T-helper 1 cell (primary cell): Measurements from ENCODE around the gene WDR90.
A peak's percentile ranks its signal among the peaks of the same experiment; 100 is the strongest.
"Not testable (repeated sequence)": the region's sequence is repeated elsewhere in the genome, so short reads cannot be mapped to it uniquely, and the experiment has no call there.

Source experiments
- DNase-seq, 5 donors: peaks; one replicate each; pipeline ENCODE4 v3.0.0-alpha.2; 2012 to 2020

Gene WDR90

DNA sequence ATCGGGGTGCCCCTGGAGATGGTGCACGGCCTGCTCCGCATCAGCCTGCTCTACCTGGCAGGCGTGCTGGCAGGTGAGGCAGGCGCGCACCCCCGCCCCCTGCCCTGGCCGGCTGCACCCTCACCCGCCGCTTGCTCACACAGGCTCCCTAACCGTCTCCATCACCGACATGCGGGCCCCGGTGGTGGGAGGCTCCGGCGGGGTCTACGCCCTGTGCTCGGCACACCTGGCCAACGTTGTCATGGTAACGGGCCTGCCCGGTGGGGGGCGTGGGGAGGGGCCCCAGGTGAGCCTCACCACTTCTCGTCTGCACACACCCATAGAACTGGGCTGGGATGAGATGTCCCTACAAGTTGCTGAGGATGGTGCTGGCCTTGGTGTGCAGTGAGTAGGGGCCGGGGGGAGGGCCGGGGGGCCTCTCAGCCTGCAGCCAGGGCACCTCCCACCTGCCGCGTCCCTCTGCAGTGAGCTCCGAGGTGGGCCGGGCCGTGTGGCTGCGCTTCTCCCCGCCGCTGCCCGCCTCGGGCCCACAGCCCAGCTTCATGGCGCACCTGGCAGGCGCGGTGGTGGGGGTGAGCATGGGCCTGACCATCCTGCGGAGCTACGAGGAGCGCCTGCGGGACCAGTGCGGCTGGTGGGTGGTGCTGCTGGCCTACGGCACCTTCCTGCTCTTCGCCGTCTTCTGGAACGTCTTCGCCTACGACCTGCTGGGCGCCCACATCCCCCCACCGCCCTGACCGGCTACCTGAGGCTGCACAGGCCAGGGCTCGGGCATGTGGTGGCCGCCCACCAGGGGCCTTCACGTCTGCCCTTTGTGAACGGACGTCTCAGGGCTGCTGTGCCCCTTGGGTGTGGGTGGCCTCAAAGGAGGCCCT is 28.4 kb downstream of the WDR90 start:
- no peak for DNase-seq

DNA sequence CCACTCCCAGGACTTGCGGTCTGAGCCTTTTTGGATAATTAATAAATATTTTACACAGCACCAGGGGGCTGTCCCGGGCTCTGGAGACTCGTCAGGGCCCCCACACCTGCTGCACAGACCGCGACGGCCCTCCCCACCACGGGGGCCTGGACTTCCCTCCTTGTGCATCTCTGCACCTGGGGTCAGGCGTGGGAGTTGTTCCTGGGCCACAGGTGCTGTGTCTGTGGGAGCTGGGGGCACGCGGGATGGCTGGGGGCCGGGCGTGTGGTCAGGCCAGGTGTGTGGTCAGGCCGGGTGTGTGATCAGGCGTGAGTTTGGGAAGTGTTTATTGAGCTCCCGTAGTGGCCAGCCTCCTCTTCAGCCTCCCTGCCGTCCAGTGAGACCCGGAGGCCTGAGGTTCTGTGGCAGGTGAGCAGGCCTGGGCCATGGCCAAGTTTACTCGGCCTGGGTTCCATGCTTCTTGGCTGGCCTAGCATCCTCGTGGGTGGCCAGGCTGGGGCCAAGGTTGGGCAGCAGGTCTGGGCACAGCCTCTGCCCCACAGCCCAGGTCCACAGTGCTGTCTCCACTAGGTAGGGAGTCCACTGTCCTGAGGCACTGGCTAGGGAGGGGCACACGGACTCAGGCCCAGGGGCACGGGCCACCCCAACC is 29.2 kb downstream of the WDR90 start:
- DNase-seq = no peak

DNA sequence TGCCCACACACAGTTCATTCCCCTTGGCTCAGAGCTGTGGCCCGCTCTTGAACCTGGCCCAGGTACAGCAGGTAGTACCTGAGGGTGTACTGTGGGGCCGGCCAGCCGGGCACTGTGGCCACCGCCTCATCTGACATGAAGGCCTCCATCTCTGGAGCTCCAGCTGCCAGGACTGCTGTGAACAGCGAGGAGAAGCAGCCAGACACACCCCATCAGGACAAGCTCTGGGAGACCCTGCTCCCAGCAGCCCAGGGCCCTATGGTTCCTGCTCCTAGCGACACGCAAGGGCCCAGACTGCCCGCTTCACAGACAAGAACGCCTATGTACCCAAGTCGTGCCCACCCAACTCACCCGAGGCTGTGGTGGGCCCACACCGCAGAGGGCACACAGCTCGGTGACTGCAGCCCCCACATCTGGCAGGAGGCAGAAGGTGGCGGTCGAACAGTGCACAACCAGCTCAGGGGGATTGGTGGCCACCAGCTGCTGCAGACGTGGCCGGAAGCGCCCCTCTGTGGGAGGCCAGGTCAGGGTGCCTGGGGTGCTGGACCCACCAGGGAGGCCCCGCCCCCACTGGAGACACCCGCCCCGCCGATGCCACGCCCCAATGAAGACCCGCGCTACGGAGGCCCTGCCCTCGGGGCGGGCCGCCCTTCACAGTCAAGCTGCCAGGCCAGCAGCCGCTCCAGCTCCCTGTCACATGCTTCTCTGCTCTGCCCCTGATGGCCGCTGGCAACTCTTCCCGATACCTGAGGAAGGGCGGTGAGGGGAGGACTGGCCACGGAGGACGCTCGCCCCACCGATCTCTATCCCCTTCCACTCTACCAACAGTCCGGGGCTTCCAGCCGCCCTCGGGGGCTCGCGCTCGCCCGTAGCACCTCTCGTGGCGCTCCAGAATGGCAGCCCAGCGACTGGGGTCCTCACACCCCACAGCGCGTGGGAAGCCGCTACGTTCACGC is 30.0 kb downstream of the WDR90 start:
- DNase-seq = peak in 3 of 5 donors; percentile 49 to 53 (median 51)

DNA sequence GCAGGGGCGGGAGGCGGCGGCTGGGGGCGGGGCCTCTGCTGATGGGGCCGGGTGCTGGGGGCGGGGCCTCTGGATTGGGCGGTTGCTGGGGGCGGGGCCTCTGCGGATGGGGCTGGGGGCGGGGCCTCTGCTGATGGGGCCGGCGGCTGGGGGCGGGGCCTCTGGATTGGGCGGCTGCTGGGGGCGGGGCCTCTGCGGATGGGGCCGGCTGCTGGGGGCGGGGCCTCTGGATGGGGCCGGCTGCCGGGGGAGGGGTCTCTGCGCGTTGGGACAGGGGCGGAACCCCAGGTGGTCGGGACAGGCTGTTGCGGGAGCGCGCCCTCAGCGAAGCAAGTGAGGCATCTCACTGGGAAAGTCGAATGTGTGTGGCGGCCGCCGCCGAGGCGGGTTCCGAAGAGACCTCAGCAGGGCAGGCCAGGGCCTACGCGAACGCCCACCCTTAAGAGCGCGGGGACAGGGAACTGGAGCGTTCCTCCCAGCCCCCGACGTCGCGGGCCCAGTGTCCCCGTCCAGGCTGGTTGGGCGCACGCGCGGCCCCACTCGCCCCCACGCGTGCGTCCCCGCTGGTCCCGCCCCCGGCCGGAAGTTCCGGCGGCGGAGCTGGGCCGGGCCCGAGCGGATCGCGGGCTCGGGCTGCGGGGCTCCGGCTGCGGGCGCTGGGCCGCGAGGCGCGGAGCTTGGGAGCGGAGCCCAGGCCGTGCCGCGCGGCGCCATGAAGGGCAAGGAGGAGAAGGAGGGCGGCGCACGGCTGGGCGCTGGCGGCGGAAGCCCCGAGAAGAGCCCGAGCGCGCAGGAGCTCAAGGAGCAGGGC is 30.9 kb downstream of the WDR90 start, which contains the start of gene STUB1:
TSS of gene STUB1 (plus strand) at position 597 of the 811 bp plus-strand sequence. CDS start at position 713, 116 bp downstream.
- peak; percentile 80 to 90 (median 85) for DNase-seq

DNA sequence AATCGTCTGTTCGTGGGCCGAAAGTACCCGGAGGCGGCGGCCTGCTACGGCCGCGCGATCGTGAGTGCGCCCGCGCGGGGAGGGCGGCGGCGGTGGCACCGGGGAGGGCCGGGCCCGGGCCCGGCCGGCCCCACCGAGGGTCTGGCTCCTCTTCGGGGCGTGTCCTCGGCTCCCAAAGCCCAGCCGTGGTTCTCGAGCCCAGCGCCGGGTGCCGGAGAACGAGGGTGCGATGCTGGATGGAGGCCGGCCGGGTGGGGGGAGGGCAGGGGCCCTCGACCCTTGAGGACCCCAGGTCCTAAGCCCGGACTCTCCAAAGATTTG is 31.4 kb downstream of the WDR90 start:
- DNase-seq = no peak

DNA sequence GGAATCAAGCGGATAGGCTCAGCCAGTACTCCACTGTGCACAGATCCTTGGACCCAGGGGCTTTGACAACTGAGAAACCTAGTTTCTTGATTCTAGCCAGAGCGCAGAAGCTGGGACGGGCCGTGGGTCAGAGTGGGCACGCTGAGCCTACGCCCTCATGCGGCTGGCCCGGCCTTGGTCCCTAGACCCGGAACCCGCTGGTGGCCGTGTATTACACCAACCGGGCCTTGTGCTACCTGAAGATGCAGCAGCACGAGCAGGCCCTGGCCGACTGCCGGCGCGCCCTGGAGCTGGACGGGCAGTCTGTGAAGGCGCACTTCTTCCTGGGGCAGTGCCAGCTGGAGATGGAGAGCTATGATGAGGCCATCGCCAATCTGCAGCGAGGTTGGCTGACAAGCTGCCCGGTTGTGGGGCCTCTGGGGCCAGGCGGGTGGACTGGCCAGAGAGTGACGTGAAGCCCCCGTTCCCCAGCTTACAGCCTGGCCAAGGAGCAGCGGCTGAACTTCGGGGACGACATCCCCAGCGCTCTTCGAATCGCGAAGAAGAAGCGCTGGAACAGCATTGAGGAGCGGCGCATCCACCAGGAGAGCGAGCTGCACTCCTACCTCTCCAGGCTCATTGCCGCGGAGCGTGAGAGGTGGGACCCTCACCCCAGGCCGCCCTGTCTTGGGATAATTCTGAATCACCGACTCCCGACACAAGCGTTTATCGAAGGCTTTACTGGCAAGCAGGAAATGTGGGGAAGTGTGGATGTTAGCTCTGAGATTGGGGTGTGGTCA is 32.0 kb downstream of the WDR90 start:
- DNase-seq = no peak

DNA sequence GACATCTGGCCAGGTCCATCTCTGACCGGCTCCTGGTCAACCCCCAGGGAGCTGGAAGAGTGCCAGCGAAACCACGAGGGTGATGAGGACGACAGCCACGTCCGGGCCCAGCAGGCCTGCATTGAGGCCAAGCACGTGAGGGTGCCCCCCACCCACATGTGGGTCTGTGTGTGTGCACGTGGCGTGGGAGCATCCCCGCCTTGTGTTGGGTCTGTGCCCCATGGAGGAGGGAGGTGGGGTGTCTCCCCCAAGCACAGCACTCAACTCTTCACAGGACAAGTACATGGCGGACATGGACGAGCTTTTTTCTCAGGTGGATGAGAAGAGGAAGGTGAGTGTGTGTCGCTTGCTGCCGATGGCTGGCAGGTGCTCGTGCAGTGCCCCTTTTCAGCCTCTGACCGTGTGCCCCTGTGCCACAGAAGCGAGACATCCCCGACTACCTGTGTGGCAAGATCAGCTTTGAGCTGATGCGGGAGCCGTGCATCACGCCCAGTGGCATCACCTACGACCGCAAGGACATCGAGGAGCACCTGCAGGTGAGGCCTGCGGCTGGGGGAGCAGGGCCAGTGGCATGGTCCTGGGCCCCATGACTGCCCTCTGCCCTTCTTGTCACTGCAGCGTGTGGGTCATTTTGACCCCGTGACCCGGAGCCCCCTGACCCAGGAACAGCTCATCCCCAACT is 32.7 kb downstream of the WDR90 start:
- DNase-seq = no peak

DNA sequence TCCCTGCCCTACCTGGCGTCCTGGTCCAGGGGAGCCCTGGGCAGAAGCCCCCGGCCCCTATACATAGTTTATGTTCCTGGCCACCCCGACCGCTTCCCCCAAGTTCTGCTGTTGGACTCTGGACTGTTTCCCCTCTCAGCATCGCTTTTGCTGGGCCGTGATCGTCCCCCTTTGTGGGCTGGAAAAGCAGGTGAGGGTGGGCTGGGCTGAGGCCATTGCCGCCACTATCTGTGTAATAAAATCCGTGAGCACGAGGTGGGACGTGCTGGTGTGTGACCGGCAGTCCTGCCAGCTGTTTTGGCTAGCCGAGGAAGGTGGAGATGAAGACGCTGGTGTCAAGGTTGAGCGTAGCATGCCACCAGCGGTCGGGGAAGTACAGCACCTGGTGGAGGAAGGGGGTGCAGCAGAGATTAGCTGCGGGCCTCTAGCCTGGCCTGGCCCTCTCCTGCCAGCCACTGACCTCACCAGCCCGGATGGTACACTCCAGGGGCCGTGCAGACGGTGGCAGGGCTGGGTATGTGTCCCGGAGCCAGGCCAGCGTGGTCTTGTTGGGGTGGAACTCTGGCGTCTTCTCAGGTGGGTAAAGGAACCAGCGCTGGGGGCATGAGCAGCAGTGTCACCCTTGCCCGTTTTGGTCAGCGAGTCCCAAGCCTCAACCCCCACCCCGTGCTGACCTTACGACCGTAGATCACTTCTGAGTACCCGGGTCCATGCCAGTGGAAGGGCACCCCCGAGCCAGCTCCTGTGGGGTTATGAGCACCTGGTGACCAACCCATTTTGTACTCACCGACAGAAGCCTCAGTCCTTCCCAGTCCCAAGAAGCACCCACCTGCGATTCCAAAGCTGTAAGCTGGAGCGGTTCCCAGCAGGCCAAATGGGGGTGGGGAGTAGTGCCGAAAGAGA is 33.6 kb downstream of the WDR90 start:
- no peak for DNase-seq

DNA sequence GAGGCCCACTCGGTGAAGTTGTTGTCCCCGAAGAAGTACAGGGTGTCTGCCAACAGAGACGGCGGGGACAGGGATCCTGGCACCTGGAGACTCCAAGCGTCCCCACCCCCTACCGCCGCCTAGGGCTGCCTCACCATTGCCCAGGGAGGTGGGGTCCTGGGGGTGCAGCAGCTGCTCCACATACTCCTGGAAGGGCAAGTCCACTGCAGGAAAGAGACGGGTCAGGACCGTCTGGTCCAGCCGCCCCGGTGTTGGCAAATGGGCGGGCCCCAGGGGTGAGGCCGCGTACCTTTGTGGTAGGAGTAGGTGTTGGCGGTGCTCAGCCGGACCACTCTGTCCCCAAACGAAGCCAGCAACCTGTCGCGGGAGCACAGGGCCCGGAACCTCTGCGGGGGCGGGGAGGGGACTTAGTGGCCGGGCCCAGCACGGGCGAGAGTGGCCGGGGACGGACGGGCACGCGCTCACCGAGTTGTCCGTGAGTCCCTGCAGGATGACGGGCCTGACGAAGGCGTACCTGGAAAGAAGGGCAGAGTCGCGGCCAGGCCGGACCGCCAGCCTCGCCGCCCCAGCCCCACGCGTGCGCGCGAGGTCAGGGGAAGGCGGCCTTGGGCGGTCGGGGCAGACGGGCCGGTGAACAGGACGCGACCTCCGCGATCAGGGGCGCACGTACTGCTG is 34.4 kb downstream of the WDR90 start:
- no peak for DNase-seq

DNA sequence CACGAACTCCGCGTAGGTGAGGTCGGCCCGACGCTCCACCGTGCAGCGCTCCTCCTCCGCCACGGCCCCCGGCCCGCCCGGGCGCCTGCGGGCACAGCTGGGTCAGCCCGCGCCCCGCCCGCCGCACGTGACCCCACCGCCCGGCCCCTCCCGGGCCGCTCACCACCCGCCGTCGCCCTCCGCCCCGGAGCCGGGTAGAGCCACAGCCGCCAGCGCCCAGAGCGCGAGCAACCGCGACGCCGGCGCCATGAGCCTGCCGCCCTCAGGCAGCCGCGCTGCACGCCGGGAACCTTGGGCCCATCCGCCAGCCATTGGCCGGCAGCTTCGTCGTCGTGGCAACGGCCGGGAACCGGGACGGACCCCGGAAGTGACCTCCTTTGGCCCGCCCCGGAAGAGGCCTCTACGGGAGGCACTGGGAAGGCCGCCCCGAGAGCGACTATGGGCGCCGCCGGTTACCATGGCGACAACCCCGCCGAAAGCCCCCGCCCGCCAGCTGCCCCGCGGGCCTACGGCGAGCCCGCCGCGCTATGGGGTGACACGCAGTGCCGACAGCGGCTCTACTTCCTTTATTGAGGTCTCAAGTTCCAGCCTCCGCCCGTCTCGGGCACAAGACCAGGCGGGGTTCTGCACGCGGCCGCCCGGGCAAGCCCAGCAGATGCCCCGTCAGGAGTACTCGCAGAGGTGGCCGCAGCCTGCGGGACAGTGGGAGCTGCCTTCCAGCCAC is 35.1 kb downstream of the WDR90 start, which contains the start of gene JMJD8:
TSS of gene JMJD8 (minus strand) at position 264 of the 724 bp plus-strand sequence. CDS start at position 249, 15 bp downstream.
- DNase-seq = peak; percentile 92 to 97 (median 96)

DNA sequence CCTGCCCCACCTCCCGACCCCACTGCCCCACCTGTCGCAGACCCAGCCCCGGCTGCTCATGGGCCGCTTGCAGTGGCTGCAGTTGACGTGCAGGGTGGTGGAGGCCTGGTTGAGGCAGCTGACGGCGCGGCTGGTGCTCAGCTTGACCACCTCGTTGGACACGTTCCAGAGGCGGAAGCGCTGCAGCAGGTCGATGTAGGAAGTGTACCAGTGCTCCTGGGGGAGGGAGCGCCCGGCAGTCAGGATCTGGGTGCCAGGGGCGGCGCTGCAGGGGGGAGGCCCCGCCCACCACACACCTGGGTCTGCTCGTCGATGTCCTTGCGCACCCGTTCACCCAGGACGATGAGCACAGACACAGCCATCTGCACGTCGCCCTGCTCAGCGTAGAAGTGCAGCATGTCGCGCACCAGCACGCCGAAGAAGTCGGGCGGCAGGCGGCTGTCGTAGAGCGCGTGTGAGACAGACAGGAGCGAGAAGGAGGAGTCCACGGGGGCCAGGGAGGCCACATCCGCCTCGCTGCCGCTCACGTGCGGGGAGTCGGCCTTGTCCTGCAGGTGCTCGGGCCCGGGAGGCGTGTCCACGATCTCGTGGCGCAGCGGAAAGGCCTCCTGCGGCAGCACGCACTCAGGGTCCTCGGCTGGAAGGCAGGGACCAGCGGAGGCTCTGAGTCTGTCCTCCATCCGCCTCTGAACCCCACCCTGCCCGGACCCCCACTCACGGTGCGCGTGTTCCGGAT is 36.0 kb downstream of the WDR90 start:
- no peak for DNase-seq

DNA sequence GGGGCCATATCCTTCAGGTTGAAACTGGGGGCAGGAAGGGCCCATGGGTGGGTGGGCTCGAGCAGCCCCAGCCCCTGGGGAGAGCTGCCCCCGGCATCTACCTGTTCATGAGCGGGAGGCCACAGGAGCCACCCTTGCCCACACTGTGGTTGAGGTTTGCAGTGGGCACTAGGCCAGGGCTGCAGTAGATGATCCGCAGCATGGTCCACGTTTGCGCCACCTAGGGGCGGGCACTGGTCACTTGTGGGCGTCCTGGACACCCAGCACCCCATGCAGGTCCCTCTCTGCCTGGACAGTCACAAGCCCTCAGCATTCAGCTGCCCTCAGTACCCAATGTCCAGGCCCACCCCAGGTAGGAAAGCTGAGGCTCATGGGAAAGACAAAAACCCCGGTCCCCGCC is 36.8 kb downstream of the WDR90 start:
- DNase-seq = no peak

DNA sequence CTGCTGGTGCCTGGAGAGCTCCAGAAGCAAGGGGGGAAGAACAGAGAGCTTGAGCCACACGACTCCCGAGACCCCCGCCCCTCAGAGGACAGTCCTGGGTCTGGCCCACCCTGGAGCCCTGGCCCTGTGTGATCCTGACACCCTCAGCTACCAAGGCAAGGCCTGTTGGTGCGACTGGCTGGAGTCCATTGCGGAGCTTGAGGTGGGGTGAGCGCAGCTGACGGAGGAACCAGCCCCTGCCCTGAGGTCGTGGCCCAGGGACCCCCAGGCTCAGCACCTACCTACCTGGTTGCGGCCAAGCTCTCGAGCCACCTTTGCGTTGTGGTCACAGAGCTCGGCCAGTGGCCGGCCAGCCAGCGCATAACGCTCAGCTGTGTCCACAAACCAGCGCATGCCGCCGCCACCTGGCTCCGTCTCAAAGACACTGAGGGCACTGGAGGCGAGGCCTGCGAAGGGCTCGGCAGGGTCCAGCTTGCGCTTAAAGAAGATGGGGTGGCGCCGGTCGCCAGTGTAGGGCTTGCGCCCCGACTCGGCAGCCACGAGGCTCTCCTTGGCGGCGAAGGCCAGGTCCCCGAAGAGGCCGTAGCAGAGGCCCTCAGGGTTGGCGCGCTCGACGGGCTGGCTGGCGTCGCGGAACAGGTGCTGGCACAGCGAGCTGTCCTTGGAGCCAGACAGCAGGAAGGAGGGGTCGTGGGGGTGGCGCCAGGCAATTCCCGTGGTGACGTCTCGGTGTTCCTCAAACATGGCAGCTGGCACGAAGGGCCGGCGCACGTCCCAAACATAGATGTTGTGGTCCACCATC is 37.5 kb downstream of the WDR90 start:
- DNase-seq = no peak

DNA sequence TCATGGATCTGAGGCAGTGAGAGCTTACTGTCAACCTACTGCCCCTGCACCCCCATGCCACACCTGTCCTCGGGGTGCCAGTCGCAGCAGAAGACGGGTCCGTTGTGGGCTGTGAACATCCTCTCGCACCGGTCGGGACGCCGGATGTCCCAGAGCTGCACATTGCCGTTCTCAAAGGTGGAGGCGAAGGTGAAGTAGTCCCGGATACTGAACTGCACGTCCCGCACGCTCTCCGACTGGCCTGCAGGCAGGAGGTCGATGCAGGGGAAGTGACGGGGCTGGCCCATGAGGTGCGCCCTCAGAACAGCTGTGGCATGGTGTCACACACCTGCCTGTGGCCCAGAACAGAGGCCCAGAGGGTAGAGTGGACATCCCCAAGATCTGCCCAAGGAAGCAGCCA is 38.3 kb downstream of the WDR90 start:
- no peak for DNase-seq

DNA sequence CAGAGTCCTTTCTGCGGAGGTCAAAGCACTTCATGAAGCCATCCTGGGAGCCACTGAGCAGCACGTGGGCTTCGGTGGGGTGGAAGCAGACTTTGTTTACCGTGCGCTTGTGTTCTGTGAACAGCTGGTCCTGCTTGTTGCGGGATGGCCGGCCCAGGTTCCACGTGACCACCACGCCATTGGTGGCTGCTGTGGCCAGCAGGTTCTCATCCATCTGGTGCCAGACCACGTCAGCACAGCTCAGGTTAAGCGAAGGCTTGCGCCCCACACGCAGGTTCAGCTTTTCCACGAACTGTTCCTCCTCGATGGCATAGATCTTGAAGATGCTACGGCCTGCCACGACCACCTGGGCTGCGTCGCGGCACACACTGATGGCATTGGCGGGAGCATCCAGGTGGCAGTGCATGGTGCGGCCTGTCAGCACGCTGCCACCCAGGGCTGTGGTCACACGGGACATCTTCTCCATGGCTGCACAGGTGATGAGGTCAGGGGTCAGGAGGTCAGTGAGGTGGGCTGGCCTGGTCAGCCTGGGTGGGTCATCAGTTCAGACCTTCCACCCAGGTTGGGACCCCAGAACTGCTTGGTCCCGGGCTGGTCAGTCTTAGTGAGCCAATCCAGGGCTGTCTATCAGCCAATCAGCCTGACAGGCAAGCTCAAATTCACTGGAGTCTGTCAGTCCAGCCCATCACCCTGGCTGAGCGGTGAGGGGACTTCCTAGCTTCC is 40.2 kb downstream of the WDR90 start:
- no peak for DNase-seq

DNA sequence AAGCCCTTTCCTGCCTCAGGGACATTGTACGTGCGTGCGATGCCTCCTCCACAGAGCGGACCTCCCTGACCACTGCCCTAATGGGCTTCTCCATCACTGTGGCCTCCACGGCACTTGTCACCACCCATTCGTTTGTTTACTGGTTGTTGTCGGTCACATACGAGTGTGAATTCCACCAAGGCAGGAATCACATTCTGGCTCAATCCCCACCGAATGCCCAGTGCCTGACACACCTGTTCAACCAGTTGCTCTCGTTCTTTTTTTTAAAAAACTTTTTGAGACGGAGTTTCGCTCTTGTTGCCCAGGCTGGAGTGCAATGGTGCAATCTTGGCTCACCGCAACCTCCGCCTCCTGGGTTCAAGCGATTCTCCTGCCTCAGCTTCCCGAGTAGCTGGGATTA is 42.1 kb downstream of the WDR90 start:
- DNase-seq = not testable (repeated sequence)
